ENCODE measurements around the gene RASA3. TPM values are rescaled to one million over a fixed set of nuclear protein-coding genes. Genes with fewer than 3 reads are reported as not detected.
"Not testable (repeated sequence)": the region's sequence is repeated elsewhere in the genome, so short reads cannot be mapped to it uniquely, and the experiment has no call there.

RASA3 gene
- total RNA-seq, 1 experiment from 2014 or later: 18.6 TPM

DNA sequence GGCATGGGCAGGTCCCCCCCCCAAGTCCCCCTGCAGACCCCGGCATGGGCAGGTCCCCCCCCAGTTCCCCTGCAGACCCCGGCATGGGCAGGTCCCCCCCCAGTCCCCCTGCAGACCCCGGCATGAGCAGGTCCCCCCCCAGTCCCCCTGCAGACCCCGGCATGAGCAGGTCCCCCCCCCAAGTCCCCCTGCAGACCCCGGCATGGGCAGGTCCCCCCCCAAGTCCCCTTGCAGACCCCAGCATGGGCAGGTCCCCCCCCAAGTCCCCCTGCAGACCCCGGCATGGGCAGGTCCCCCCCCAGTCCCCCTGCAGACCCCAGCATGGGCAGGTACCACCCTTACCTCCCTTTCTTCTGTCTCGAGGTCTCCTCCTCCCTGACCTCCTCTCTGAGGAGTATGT is 1.1 kb upstream of the RASA3 start:
- RAD21 ChIA-PET (ENCODE audit: low non-redundant PET in 1 of 2, low total read pairs in 2 of 2, uncharacterized antibody in 2 of 2, unreplicated experiment in 2 of 2); H3K27ac ChIP-seq (ENCODE audit: low read depth, low read length); DNase-seq (ENCODE audit: low read depth, low spot score); H3K9ac ChIP-seq (ENCODE audit: low read length); H3K4me2 ChIP-seq (ENCODE audit: low read length); POLR2A ChIA-PET; intact Hi-C loops (cut with micrococcal nuclease); H3K9me3 ChIP-seq (ENCODE audit: control insufficient read depth in 1 of 2, insufficient read depth in 1 of 2, low read depth in 1 of 2, low read length in 2 of 2); H4K20me1 ChIP-seq (ENCODE audit: insufficient read depth); H3K36me3 ChIP-seq (ENCODE audit: control insufficient read depth in 1 of 2, insufficient read depth in 2 of 2, low read length in 2 of 2); H2AFZ ChIP-seq (ENCODE audit: low read depth, low read length, poor library complexity, severe bottlenecking); H3K9me2 ChIP-seq (ENCODE audit: insufficient read depth); CTCF ChIA-PET; BruUV-seq (replicated peaks); H3K4me3 ChIP-seq (replicated peaks in 1 of 2; ENCODE audit: low read depth in 1 of 2, low read length in 2 of 2); ATAC-seq; H3K27me3 ChIP-seq (ENCODE audit: insufficient read depth, low read length): not testable (repeated sequence)
- H3K79me2 ChIP-seq (ENCODE audit: insufficient read depth, low read length): peaks cover 35% of the 10 kb centered on the region
- H3K4me1 ChIP-seq (ENCODE audit: control insufficient read depth in 1 of 2, insufficient read depth in 2 of 2, low read length in 2 of 2): peaks cover 20 to 32% of the 10 kb centered on the region in 2 experiments

DNA sequence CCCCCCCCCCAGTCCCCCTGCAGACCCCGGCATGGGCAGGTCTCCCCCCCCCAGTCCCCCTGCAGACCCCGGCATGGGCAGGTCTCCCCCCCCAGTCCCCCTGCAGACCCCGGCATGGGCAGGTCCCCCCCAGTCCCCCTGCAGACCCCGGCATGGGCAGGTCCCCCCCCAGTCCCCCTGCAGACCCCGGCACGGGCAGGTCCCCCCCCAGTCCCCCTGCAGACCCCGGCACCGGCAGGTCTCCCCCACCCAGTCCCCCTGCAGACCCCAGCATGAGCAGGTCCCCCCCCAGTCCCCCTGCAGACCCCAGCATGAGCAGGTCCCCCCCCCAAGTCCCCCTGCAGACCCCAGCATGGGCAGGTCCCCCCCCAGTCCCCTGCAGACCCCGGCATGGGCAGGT is 703 bp upstream of the RASA3 start:
- H3K9me3 ChIP-seq (ENCODE audit: control insufficient read depth in 1 of 2, insufficient read depth in 1 of 2, low read depth in 1 of 2, low read length in 2 of 2); BruUV-seq (replicated peaks); ATAC-seq; H2AFZ ChIP-seq (ENCODE audit: low read depth, low read length, poor library complexity, severe bottlenecking); H3K27ac ChIP-seq (ENCODE audit: low read depth, low read length); H3K36me3 ChIP-seq (ENCODE audit: control insufficient read depth in 1 of 2, insufficient read depth in 2 of 2, low read length in 2 of 2); H3K9ac ChIP-seq (ENCODE audit: low read length); H4K20me1 ChIP-seq (ENCODE audit: insufficient read depth); CTCF ChIA-PET; DNase-seq (ENCODE audit: low read depth, low spot score); intact Hi-C loops (cut with micrococcal nuclease); POLR2A ChIA-PET; H3K4me3 ChIP-seq (replicated peaks in 1 of 2; ENCODE audit: low read depth in 1 of 2, low read length in 2 of 2); RAD21 ChIA-PET (ENCODE audit: low non-redundant PET in 1 of 2, low total read pairs in 2 of 2, uncharacterized antibody in 2 of 2, unreplicated experiment in 2 of 2); H3K27me3 ChIP-seq (ENCODE audit: insufficient read depth, low read length); H3K9me2 ChIP-seq (ENCODE audit: insufficient read depth): not testable (repeated sequence)
- H3K4me2 ChIP-seq (ENCODE audit: low read length): peak overlapping the region; percentile 94
- peaks cover 24 to 36% of the 10 kb centered on the region in 2 experiments for H3K4me1 ChIP-seq (ENCODE audit: control insufficient read depth in 1 of 2, insufficient read depth in 2 of 2, low read length in 2 of 2)
- H3K79me2 ChIP-seq (ENCODE audit: insufficient read depth, low read length): peaks cover 39% of the 10 kb centered on the region

DNA sequence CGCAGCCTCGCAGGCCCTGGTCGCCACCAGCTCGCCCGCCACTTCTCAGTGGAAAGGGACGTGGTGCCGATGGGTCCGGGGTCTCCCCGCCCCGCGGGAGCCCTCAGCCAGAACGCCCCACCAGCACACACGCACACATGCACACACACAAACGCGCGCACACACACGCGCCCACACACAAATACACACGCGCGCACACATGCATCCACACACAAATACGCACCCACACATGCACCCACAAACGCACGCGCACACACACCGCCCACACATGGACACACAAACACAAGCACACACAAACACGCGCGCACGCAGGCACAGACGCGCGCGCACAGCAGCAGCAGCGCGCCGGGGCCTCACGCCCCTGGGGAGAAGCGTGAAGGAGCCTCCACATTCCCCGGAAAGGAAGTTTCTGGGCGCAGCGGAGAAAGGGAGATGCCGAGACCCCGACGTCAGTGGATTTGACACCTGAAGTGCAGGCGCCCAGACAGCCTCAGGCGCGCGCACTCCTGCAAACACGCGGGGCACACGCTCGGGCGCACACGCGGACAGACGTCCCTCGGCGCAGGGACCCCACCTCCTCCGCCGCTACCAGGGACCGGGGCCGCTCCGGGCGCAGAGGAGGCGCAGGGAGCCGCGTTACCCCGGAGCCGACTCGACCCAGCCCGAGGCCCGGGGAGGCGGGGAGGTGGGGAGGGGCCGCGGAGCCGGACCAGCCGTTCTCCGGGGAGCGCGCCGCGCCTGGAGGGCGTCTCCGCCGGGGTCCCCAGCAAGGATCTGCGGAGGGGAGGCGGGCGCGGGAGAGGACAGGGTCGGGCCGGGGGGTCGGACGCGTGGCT is 622 bp downstream of the RASA3 start:
- ATAC-seq: peak; percentile 24
- Histone ChIP-seq H3K9me3 (ENCODE audit: control insufficient read depth in 1 of 2, insufficient read depth in 1 of 2, low read depth in 1 of 2, low read length in 2 of 2) (no peaks in the 10 kb centered on the region), H3K27ac (ENCODE audit: low read depth, low read length) (peak overlapping the region; percentile 39), H3K79me2 (ENCODE audit: insufficient read depth, low read length) (peaks cover 52% of the 10 kb centered on the region), H3K27me3 (ENCODE audit: insufficient read depth, low read length) (no peaks in the 10 kb centered on the region), H3K4me1 (ENCODE audit: control insufficient read depth in 1 of 2, insufficient read depth in 2 of 2, low read length in 2 of 2) (peaks cover 30 to 44% of the 10 kb centered on the region in 2 experiments), H3K9ac (ENCODE audit: low read length) (peak overlapping the region; percentile 80), H4K20me1 (ENCODE audit: insufficient read depth) (no peaks in the 10 kb centered on the region), H2AFZ (ENCODE audit: low read depth, low read length, poor library complexity, severe bottlenecking) (no peak overlapping the region), H3K4me2 (ENCODE audit: low read length) (peak overlapping the region; percentile 94), H3K9me2 (ENCODE audit: insufficient read depth) (no peaks in the 10 kb centered on the region), H3K36me3 (ENCODE audit: control insufficient read depth in 1 of 2, insufficient read depth in 2 of 2, low read length in 2 of 2) (no peaks in the 10 kb centered on the region), H3K4me3 (replicated peaks in 1 of 2; ENCODE audit: low read depth in 1 of 2, low read length in 2 of 2) (peak overlapping the region; percentile 82)
- TSS peak; percentile 38 for BruUV-seq (replicated peaks)
- ChIA-PET CTCF (no interaction called here), POLR2A (no interaction called here), RAD21 (ENCODE audit: low non-redundant PET in 1 of 2, low total read pairs in 2 of 2, uncharacterized antibody in 2 of 2, unreplicated experiment in 2 of 2) (no interaction called here)
- DNase-seq (ENCODE audit: low read depth, low spot score): no peak
- intact Hi-C loops (cut with micrococcal nuclease): no loop called here
- TF ChIP-seq CBX3 (IDR thresholded peaks at IDR 0.05; ENCODE audit: low read depth): no peak
- TF ChIP-seq POLR2AphosphoS5 (IDR thresholded peaks at IDR 0.05; ENCODE audit: low read depth, low read length): no peak
- TF ChIP-seq SRF (IDR thresholded peaks at IDR 0.05; ENCODE audit: low read depth): no peak
- no peak for TF ChIP-seq JUND (IDR thresholded peaks at IDR 0.05)
- TF ChIP-seq RAD21 (IDR thresholded peaks at IDR 0.05; ENCODE audit: low read depth): no peak
- no peak for TF ChIP-seq YY1 (IDR thresholded peaks at IDR 0.05; ENCODE audit: extremely low read depth, insufficient replicate concordance, low read depth, low read length)
- TF ChIP-seq ZNF274 (IDR thresholded peaks at IDR 0.05; ENCODE audit: low read depth, low read length): no peak
- no peak for TF ChIP-seq FOSL1 (IDR thresholded peaks at IDR 0.05; ENCODE audit: low read depth)
- no peak for TF ChIP-seq POLR2A (IDR thresholded peaks at IDR 0.05; ENCODE audit: borderline replicate concordance, extremely low read depth, insufficient read depth, insufficient read length)
- TF ChIP-seq ELF1 (IDR thresholded peaks at IDR 0.05; ENCODE audit: borderline replicate concordance, low read depth): no peak
- TF ChIP-seq ZFX (IDR thresholded peaks at IDR 0.05): no peak
- TF ChIP-seq SP1 (IDR thresholded peaks at IDR 0.05; ENCODE audit: low read depth): no peak
- TF ChIP-seq, protein P1, sequence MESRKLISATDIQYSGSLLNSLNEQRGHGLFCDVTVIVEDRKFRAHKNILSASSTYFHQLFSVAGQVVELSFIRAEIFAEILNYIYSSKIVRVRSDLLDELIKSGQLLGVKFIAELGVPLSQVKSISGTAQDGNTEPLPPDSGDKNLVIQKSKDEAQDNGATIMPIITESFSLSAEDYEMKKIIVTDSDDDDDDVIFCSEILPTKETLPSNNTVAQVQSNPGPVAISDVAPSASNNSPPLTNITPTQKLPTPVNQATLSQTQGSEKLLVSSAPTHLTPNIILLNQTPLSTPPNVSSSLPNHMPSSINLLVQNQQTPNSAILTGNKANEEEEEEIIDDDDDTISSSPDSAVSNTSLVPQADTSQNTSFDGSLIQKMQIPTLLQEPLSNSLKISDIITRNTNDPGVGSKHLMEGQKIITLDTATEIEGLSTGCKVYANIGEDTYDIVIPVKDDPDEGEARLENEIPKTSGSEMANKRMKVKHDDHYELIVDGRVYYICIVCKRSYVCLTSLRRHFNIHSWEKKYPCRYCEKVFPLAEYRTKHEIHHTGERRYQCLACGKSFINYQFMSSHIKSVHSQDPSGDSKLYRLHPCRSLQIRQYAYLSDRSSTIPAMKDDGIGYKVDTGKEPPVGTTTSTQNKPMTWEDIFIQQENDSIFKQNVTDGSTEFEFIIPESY (IDR thresholded peaks at IDR 0.05; ENCODE audit: extremely low read depth, insufficient replicate concordance, low read length): no peak

All from HCT116 (cell line).